ENCODE results near the gene PPP2R2B. TPM values are rescaled to one million over a fixed set of nuclear protein-coding genes. Genes with fewer than 3 reads are reported as not detected.

PPP2R2B gene
- total RNA-seq, 1 donor from 2014 or later = 1.2 TPM

- Histone ChIP-seq H3K4me1 (no peaks in the 10 kb centered on the region), H3K9me3 (no peaks in the 10 kb centered on the region), H3K27ac (no peak overlapping the region), H3K36me3 (no peaks in the 10 kb centered on the region), H3K27me3 (no peaks in the 10 kb centered on the region), H3K4me3 (no peak overlapping the region)
- intact Hi-C loops (cut with DNase I) = no loop called here
- no peak for TF ChIP-seq CTCF (IDR thresholded peaks at IDR 0.05)
- ATAC-seq (no peak), DNase-seq (no peak)
Measured at GRCh38 chr5:146726891-146727290, 151.7 kb downstream of the PPP2R2B start.

- no peak for TF ChIP-seq CTCF (IDR thresholded peaks at IDR 0.05)
- H3K27me3 ChIP-seq = no peaks in the 10 kb centered on the region
Measured at GRCh38 chr5:146726020-146726419, 152.5 kb downstream of the PPP2R2B start.

GRCh38 chr5:146725025-146725424 lies 153.5 kb downstream of the PPP2R2B start:
- ATAC-seq = no peak
- TF ChIP-seq CTCF (IDR thresholded peaks at IDR 0.05) = no peak

More at GRCh38 chr5:146726020-146726419, 152.5 kb downstream of the PPP2R2B start:
- Histone ChIP-seq H3K36me3 (no peaks in the 10 kb centered on the region), H3K9me3 (no peaks in the 10 kb centered on the region), H3K4me3 (no peak overlapping the region), H3K27ac (no peak overlapping the region), H3K4me1 (no peaks in the 10 kb centered on the region)
- intact Hi-C loops (cut with DNase I) = no loop called here
- ATAC-seq = no peak
- no peak for DNase-seq

GRCh38 chr5:146722361-146722779 lies 156.2 kb downstream of the PPP2R2B start:
- no peak for TF ChIP-seq CTCF (IDR thresholded peaks at IDR 0.05)
- Histone ChIP-seq H3K27ac (no peak overlapping the region), H3K4me1 (no peaks in the 10 kb centered on the region), H3K27me3 (no peaks in the 10 kb centered on the region), H3K9me3 (no peaks in the 10 kb centered on the region), H3K36me3 (no peaks in the 10 kb centered on the region), H3K4me3 (no peak overlapping the region)
- DNase-seq (no peak), ATAC-seq (no peak)
- intact Hi-C loops (cut with DNase I) = no loop called here

More at GRCh38 chr5:146725025-146725424, 153.5 kb downstream of the PPP2R2B start:
- Histone ChIP-seq H3K27ac (no peak overlapping the region), H3K9me3 (no peaks in the 10 kb centered on the region), H3K4me1 (no peaks in the 10 kb centered on the region), H3K4me3 (no peak overlapping the region), H3K27me3 (no peaks in the 10 kb centered on the region), H3K36me3 (no peaks in the 10 kb centered on the region)
- intact Hi-C loops (cut with DNase I) = no loop called here
- no peak for DNase-seq

DNA sequence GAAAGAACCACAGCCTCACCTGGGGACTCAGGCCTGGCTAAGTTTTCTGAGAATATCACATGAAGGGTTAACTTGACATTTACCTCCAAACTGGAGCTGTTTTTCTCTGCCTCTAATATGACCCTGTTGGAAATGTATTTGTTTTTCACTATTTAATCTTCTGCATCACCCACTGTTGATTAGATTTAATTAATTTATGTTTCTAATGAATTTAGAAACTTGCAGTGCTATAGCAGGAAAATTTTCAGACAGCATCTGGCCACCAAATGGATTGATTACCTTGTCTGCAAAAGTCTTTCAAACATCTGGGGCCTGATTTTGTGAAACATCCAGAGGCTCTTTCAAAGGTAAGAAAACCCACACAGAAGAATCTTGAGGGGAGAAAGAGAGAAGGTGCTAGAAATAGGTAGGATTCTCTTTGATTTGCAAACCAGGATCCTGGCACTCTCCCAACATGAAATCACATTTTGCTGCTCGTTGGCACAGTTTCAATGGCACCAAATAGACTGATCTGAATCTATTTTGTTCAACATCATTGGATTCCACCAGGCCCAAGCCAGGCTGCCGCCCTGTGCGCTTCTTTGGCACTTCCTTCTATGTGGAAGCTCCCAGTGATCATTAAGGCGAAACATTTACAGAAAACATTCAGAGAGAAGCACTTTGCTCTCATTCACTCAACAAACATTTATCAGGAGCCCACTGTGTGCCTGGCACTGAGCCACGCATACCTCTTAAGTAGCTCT lies 157.3 kb downstream of the PPP2R2B start:
- no peak for TF ChIP-seq CTCF (IDR thresholded peaks at IDR 0.05)
- no peak overlapping the region for H3K27ac ChIP-seq
- ATAC-seq = no peak
- no peaks in the 10 kb centered on the region for H3K27me3 ChIP-seq
- no peak for DNase-seq
- no peaks in the 10 kb centered on the region for H3K9me3 ChIP-seq
- intact Hi-C loops (cut with DNase I) = no loop called here
- no peak overlapping the region for H3K4me3 ChIP-seq
- no peaks in the 10 kb centered on the region for H3K36me3 ChIP-seq
- H3K4me1 ChIP-seq = no peaks in the 10 kb centered on the region

Measured in upper lobe of right lung (tissue), 1 donor.